WI38 (cell line): ENCODE measurements around the gene SIDT1.

Experiments
- H3K4me3 ChIP-seq: 2 replicates; pipeline ENCODE4 v1.5.1; 2011; ENCODE audit warnings: low read depth, mild to moderate bottlenecking, control low read depth, low read length
- CTCF ChIP-seq: IDR thresholded peaks from 2 replicates; pipeline ENCODE4 v1.5.1; 2012; ENCODE audit warnings: low read depth, mild to moderate bottlenecking, control low read depth, low read length

The SIDT1 gene

GRCh38 chr3:113541519-113541918 lies 9.2 kb downstream of the SIDT1 start:
- TF ChIP-seq CTCF: no peak
- H3K4me3 ChIP-seq: no peak overlapping the region

GRCh38 chr3:113545594-113545993 lies 13.2 kb downstream of the SIDT1 start:
- no peak overlapping the region for H3K4me3 ChIP-seq
- TF ChIP-seq CTCF: no peak

GRCh38 chr3:113546414-113546893 lies 14.1 kb downstream of the SIDT1 start:
- H3K4me3 ChIP-seq: no peak overlapping the region
- no peak for TF ChIP-seq CTCF

GRCh38 chr3:113548501-113548900 lies 16.1 kb downstream of the SIDT1 start:
- no peak for TF ChIP-seq CTCF

GRCh38 chr3:113551820-113552219 lies 19.5 kb downstream of the SIDT1 start:
- no peak overlapping the region for H3K4me3 ChIP-seq
- no peak for TF ChIP-seq CTCF

More at GRCh38 chr3:113548501-113548900, 16.1 kb downstream of the SIDT1 start:
- no peak overlapping the region for H3K4me3 ChIP-seq

- no peak for TF ChIP-seq CTCF
- H3K4me3 ChIP-seq: no peak overlapping the region
Observed at GRCh38 chr3:113552851-113553250, 20.5 kb downstream of the SIDT1 start.

- TF ChIP-seq CTCF: no peak
- no peak overlapping the region for H3K4me3 ChIP-seq
Observed at GRCh38 chr3:113555138-113555537, 22.8 kb downstream of the SIDT1 start.
